ENCODE measurements around the gene CDKL1.
"Not testable (repeated sequence)": the region's sequence is repeated elsewhere in the genome, so short reads cannot be mapped to it uniquely, and the experiment has no call there.

CDKL1 gene

GRCh38 chr14:50357753-50358395 is 38.8 kb downstream of the CDKL1 start:
- Histone ChIP-seq H3K4me1 (no peaks in the 10 kb centered on the region), H3K4me3 (no peak overlapping the region), H3K36me3 (peaks cover 0 to 3% (median 0%) of the 10 kb centered on the region in 3 donors), H3K27me3 (no peaks in the 10 kb centered on the region), H3K9me3 (no peaks in the 10 kb centered on the region), H3K27ac (no peak overlapping the region)
- TF ChIP-seq, protein P1, sequence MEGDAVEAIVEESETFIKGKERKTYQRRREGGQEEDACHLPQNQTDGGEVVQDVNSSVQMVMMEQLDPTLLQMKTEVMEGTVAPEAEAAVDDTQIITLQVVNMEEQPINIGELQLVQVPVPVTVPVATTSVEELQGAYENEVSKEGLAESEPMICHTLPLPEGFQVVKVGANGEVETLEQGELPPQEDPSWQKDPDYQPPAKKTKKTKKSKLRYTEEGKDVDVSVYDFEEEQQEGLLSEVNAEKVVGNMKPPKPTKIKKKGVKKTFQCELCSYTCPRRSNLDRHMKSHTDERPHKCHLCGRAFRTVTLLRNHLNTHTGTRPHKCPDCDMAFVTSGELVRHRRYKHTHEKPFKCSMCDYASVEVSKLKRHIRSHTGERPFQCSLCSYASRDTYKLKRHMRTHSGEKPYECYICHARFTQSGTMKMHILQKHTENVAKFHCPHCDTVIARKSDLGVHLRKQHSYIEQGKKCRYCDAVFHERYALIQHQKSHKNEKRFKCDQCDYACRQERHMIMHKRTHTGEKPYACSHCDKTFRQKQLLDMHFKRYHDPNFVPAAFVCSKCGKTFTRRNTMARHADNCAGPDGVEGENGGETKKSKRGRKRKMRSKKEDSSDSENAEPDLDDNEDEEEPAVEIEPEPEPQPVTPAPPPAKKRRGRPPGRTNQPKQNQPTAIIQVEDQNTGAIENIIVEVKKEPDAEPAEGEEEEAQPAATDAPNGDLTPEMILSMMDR (IDR thresholded peaks at IDR 0.05): no peak
- no peak for DNase-seq
- intact Hi-C loops (cut with DNase I; ENCODE audit: low total_unique reads): no loop called here

DNA sequence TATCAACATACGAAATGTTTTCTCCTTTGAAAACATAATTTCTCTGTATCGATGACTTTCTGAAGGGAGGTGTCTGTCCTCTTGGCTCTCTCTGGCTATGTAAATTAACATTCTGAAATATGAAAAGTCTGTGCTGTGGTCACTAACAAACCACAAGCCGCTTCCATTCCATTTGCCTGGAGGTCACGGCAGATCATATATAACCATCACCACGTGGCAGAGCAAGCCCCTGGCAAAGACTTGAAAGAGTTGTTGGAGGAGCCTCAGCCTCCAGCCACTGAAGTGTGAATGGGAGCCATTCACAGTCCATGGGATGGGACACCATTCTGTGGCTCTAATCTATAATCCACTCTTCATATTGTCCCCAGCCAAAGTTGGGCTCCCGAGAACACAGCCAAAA is 39.6 kb downstream of the CDKL1 start:
- H3K27me3 ChIP-seq: no peaks in the 10 kb centered on the region
- TF ChIP-seq, protein P1 (IDR thresholded peaks at IDR 0.05): no peak
- DNase-seq: no peak
- no peak overlapping the region for H3K27ac ChIP-seq
- intact Hi-C loops (cut with DNase I; ENCODE audit: low total_unique reads): no loop called here
- no peak overlapping the region for H3K4me3 ChIP-seq
- H3K9me3 ChIP-seq: no peaks in the 10 kb centered on the region
- no peaks in the 10 kb centered on the region for H3K4me1 ChIP-seq
- peaks cover 0 to 3% (median 0%) of the 10 kb centered on the region in 3 donors for H3K36me3 ChIP-seq

DNA sequence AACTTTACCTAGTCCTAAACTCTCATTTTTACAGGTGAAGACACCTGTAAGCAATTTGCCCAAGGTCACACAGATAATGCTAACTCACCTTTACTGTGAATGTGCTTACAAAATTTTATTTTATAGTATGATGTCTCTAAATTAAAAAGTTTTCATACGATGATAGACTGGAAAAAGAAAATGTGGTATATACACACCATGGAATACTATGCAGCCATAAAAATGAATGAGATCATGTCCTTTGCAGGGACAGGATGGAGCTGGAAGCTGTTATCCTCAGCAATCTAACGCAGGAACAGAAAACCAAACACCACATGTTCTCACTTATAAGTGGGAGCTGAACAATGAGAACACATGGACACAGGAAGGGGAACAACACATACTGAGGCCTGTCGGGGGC is 40.4 kb downstream of the CDKL1 start:
- not testable (repeated sequence) for H3K27ac ChIP-seq

GRCh38 chr14:50355692-50356091 is 41.0 kb downstream of the CDKL1 start:
- H3K27me3 ChIP-seq: no peaks in the 10 kb centered on the region
- no peak overlapping the region for H3K27ac ChIP-seq
- intact Hi-C loops (cut with DNase I; ENCODE audit: low total_unique reads): no loop called here
- H3K9me3 ChIP-seq: no peaks in the 10 kb centered on the region
- TF ChIP-seq, protein P1 (IDR thresholded peaks at IDR 0.05): no peak
- peaks cover 0 to 3% (median 0%) of the 10 kb centered on the region in 3 donors for H3K36me3 ChIP-seq
- no peak for DNase-seq
- H3K4me3 ChIP-seq: no peak overlapping the region
- no peaks in the 10 kb centered on the region for H3K4me1 ChIP-seq

More for the DNA sequence above, 40.4 kb downstream of the CDKL1 start:
- H3K4me3 ChIP-seq; H3K9me3 ChIP-seq; intact Hi-C loops (cut with DNase I; ENCODE audit: low total_unique reads); H3K27me3 ChIP-seq; DNase-seq; H3K4me1 ChIP-seq; H3K36me3 ChIP-seq: not testable (repeated sequence)

DNA sequence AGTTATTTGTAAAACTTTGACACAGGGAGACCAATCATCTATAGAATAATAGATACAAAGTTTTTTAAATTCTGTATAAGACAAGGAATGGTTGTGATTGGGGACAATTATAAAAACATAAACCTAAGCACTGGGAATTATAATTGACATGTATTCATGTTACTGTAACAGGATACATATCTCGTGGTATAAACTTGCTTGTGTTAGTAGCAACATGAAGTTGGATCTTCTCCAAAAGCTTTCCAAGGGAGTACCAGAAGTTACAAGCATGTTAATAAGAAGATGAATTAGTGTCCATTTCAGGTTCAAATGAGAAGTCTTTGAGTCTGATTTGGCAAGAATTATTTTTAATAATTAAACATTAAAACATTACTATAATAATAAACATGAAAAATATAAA is 42.2 kb downstream of the CDKL1 start:
- no peak overlapping the region for H3K4me3 ChIP-seq
- TF ChIP-seq, protein P1 (IDR thresholded peaks at IDR 0.05): no peak
- no peaks in the 10 kb centered on the region for H3K27me3 ChIP-seq
- no peak overlapping the region for H3K27ac ChIP-seq
- DNase-seq: no peak
- H3K4me1 ChIP-seq: no peaks in the 10 kb centered on the region
- H3K36me3 ChIP-seq: peaks cover 0 to 3% (median 0%) of the 10 kb centered on the region in 3 donors
- no peaks in the 10 kb centered on the region for H3K9me3 ChIP-seq
- intact Hi-C loops (cut with DNase I; ENCODE audit: low total_unique reads): loop anchor here (5.0 kb wide), 1 partner anchor 472 kb away; no protein-coding TSS in a partner anchor

DNA sequence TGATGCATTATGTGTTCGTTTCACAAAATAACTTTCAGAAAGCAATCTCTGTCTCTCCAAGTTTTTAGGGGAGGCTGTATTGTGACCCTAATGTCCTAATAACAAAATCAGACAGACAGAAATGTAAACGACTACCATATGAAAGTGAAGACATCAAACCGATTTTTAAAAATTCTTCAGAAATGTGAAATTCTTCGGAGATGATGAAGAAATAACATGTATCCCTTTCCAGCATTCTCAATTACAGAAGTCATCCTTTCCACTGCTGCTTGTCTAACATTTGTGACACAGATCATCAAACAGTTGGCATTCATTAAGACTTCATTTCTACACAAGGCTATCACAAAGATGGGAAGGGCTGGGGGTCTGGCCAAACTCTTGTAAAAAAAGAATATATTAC is 43.6 kb downstream of the CDKL1 start:
- no peak for DNase-seq
- H3K36me3 ChIP-seq: peaks cover 0 to 2% (median 0%) of the 10 kb centered on the region in 3 donors
- H3K4me1 ChIP-seq: no peaks in the 10 kb centered on the region
- intact Hi-C loops (cut with DNase I; ENCODE audit: low total_unique reads): loop anchor here (5.0 kb wide), 1 partner anchor 471 kb away; no protein-coding TSS in a partner anchor
- no peaks in the 10 kb centered on the region for H3K9me3 ChIP-seq
- TF ChIP-seq, protein P1 (IDR thresholded peaks at IDR 0.05): no peak
- no peaks in the 10 kb centered on the region for H3K27me3 ChIP-seq
- H3K4me3 ChIP-seq: no peak overlapping the region
- no peak overlapping the region for H3K27ac ChIP-seq

Data from tibial artery (tissue), 4 donors.